WERI-Rb-1 (cell line): Measurements from ENCODE around the gene ZNF341.
A peak's percentile ranks its signal among the peaks of the same experiment; 100 is the strongest.

Experiments
- DNase-seq: peaks from one replicate; pipeline ENCODE4 v3.0.0-alpha.2; 2020
- H3K27ac ChIP-seq: fragments of 250-450 bp; sonication (Bioruptor Pico); 2 replicates; pipeline ENCODE4 v1.5.1; 2020; ENCODE audit warnings: mild to moderate bottlenecking, moderate library complexity
- H3K27me3 ChIP-seq: fragments of 250-450 bp; sonication (Bioruptor Pico); 2 replicates; pipeline ENCODE4 v1.5.1; 2021; ENCODE audit warnings: mild to moderate bottlenecking, low read depth, moderate library complexity; ENCODE audit not compliant: insufficient read depth, severe bottlenecking
- H3K36me3 ChIP-seq: fragments of 250-450 bp; sonication (Bioruptor Pico); 2 replicates; pipeline ENCODE4 v1.5.1; 2020; ENCODE audit warnings: mild to moderate bottlenecking, moderate library complexity
- H3K4me3 ChIP-seq: 2 replicates; pipeline ENCODE4 v1.5.1; 2011; ENCODE audit warnings: low read depth, mild to moderate bottlenecking, control low read depth, low read length
- H3K9me3 ChIP-seq: fragments of 250-450 bp; sonication (Bioruptor Pico); 2 replicates; pipeline ENCODE4 v1.5.1; 2021; ENCODE audit warnings: mild to moderate bottlenecking, moderate library complexity; ENCODE audit not compliant: severe bottlenecking
- CTCF ChIP-seq: IDR thresholded peaks from 2 replicates; pipeline ENCODE4 v1.5.1; 2011; ENCODE audit warnings: low read depth, mild to moderate bottlenecking, control low read depth, inconsistent platforms, low read length

Gene ZNF341

DNA sequence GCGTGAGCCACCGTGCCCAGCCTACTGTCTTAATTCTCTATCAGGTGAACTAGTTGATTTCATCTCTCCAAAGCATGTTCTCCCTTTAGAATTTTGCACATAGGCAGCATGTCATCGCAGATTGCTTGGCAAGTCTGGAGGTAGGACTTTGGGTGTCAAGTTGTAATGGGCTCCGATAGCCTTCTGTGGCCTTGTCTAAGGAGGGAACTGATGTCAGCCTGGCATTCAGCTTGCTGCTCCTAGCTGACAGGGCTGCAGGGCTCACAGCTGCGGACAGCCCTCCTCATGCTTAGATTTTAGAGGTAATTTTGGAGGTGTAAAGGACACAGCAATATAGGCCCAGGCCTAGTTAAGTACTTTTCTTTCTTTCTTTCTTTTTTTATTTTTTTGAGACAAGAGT lies 90.6 kb downstream of the ZNF341 start:
- Histone ChIP-seq H3K36me3 (no peaks in the 10 kb centered on the region), H3K27ac (no peak overlapping the region), H3K27me3 (no peaks in the 10 kb centered on the region), H3K4me3 (no peak overlapping the region), H3K9me3 (no peaks in the 10 kb centered on the region)
- no peak for DNase-seq
- no peak for TF ChIP-seq CTCF

- Histone ChIP-seq H3K27me3 (no peaks in the 10 kb centered on the region), H3K27ac (no peak overlapping the region), H3K4me3 (no peak overlapping the region), H3K36me3 (no peaks in the 10 kb centered on the region), H3K9me3 (no peaks in the 10 kb centered on the region)
- no peak for TF ChIP-seq CTCF
- DNase-seq, result no peak
These were observed 91.2 kb downstream of the ZNF341 start for GRCh38 chr20:33822991-33823390.

DNA sequence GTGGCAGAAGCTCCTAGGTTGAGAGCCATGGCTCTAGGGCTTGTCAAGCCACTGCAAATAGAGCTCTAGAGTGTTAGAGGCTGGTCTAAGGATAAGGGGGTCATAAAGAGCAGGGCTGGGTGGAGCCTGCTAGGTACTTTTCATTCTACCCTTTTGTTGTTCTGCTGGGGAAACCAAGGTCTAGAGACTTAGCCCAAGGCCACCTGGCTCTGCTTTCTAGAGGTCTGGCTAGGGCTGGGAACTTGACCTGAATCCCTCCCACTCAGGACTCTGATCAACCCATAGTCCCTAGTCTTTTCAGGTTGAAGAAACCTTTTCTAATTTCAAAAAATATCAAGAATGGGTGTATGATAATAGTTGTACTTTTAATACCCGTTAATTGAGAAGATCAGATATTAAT lies 93.1 kb downstream of the ZNF341 start:
- Histone ChIP-seq H3K27me3 (no peaks in the 10 kb centered on the region), H3K9me3 (no peaks in the 10 kb centered on the region), H3K27ac (no peak overlapping the region), H3K4me3 (no peak overlapping the region), H3K36me3 (no peaks in the 10 kb centered on the region)
- no peak for DNase-seq
- TF ChIP-seq CTCF, result no peak

DNA sequence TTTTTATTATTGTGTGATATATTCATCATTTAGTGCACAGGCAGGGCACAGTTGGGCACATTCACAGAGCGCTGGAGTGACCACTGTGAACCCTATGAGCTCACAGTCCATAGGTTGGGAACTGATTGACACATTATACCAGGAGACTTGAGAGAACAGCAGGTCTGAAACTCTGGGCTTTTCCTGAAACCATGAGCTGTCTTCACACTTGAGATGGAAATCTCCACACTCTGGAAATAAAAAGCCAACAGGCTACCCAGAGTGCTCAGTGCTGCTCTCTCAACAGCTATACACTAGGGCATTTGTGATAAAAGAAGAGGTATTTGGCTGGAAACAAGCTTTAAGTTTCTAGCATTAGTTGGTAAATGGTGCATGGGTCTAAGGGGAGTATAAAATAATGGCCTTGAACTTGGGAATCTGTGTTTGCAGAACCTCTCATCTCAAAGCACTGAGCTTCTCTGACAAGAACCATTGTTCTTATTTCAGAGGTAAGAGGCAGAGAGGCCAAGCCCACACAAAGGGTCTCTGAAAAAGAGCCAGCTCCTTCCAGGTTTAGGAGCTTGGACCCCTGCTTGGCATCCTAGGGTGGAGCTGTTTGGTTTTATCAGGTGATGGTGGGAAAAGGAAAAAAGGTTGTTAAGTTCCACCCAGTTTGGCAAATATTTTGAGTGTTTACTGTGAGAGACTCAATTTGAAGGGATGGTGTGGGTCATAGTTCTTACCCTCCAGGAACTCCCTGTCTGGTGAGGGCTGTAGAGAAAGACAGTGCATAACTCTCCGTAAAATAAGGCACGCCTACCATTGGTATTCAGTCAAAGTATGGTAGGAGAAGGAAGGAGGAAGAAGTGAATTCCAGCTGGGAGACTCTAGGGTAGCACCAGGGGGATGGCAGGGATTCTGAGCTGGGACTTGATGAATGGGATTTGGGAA lies 93.8 kb downstream of the ZNF341 start:
- H3K9me3 ChIP-seq, result no peaks in the 10 kb centered on the region
- no peak for TF ChIP-seq CTCF
- H3K27me3 ChIP-seq, result no peaks in the 10 kb centered on the region
- H3K27ac ChIP-seq, result peak overlapping the region; percentile 77
- H3K36me3 ChIP-seq, result no peaks in the 10 kb centered on the region
- DNase-seq, result no peak
- H3K4me3 ChIP-seq, result no peak overlapping the region

DNA sequence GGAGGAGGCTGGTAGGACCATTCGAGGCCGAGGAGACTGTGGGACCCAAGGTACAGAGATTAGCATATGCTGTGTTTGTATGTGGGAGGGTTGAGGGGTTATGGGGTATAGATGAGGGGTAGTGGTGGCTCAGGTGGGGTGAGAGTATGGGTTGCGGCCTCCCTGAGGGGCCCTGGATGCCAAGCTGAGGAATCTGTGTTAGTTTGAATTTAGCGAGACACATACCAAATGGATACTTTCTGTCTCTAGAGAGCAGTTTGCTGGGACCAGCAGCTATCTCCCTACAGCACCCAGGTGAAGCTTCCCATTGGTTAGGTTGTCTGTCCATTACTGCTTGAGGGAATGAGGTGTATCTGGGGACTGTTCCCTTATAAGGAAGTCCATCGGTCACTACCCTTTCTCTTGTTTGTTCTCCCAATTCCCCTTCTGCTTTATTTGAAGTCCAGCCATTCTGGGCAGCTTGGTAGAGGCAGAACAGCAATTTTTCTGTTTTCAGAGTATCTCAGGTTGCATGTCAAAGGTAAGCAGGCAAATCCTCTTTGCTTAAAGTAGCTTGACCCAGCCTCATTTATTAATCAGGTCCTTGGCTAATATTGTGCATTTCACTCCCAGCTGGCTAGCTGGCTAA lies 94.6 kb downstream of the ZNF341 start:
- Histone ChIP-seq H3K36me3 (no peaks in the 10 kb centered on the region), H3K27ac (peak overlapping the region; percentile 77), H3K9me3 (no peaks in the 10 kb centered on the region), H3K4me3 (no peak overlapping the region), H3K27me3 (no peaks in the 10 kb centered on the region)
- DNase-seq, result peak; percentile 62
- TF ChIP-seq CTCF, result no peak
